K562 (cell line): ENCODE data around the gene FOXR1. TPM values are rescaled to one million over a fixed set of nuclear protein-coding genes. Genes with fewer than 3 reads are reported as not detected.

Source experiments
- ARID2 ChIP-seq: fragments of 450-650 bp; IDR thresholded peaks from 2 replicates; pipeline ENCODE4 v1.6.1; 2017; ENCODE audit warnings: antibody characterized with exemption, mild to moderate bottlenecking
- ARID4B ChIP-seq: sonication (generic); formaldehyde crosslinking; IDR thresholded peaks from 2 replicates; pipeline ENCODE4 v1.8.0; 2022; ENCODE audit warnings: mild to moderate bottlenecking, missing genetic modification reagents
- BRD9 ChIP-seq: fragments of 450-650 bp; IDR thresholded peaks from 2 replicates; pipeline ENCODE4 v1.6.1; 2018; ENCODE audit warnings: low read depth; ENCODE audit not compliant: partially characterized antibody
- CEBPG ChIP-seq, 3 experiments: fragments of 200-800 bp in 1 of 3; sonication (Bioruptor generic) in 1 of 3; sonication (generic) in 1 of 3; formaldehyde crosslinking in 1 of 3; IDR thresholded peaks in 2 of 3; conservative IDR thresholded peaks in 1 of 3; 2 replicates each; pipeline versions ENCODE4 v1.6.1 to v1.8.0; 2016 to 2022; ENCODE audit warnings: missing compliant biosample characterization in 2 of 3, missing genetic modification characterization in 2 of 3, mild to moderate bottlenecking in 1 of 3, missing genetic modification reagents in 1 of 3
- CREB3 ChIP-seq: fragments of 450-650 bp; conservative IDR thresholded peaks from 2 replicates; pipeline ENCODE4 v1.6.1; 2016; ENCODE audit warnings: missing genetic modification characterization, low read depth, mild to moderate bottlenecking, missing compliant biosample characterization, moderate library complexity
- E2F6 ChIP-seq, 2 experiments: IDR thresholded peaks; 2 replicates each; pipeline ENCODE4 v1.6.1; 2011; ENCODE audit warnings: borderline replicate concordance in 1 of 2, control low read depth in 1 of 2, low read depth in 1 of 2, low read length in 1 of 2, mild to moderate bottlenecking in 1 of 2, mixed read lengths in 1 of 2, moderate library complexity in 1 of 2; ENCODE audit not compliant: insufficient read depth in 1 of 2, insufficient read length in 1 of 2, poor library complexity in 1 of 2, severe bottlenecking in 1 of 2; ENCODE audit errors: extremely low read depth in 1 of 2
- HIVEP1 ChIP-seq: fragments of 250-450 bp; sonication (Bioruptor Pico); IDR thresholded peaks from 2 replicates; pipeline ENCODE4 v1.4.0; 2020; ENCODE audit warnings: mild to moderate bottlenecking
- HNRNPH1 ChIP-seq: fragments of 200-400 bp; formaldehyde crosslinking; optimal IDR thresholded peaks from 2 replicates; pipeline ENCODE3; 2017; ENCODE audit warnings: low read depth, mild to moderate bottlenecking, low read length, moderate library complexity
- MECOM ChIP-seq: fragments of 250-450 bp; sonication (Bioruptor Pico); IDR thresholded peaks from 2 replicates; pipeline ENCODE4 v1.8.0; 2022; ENCODE audit warnings: inconsistent platforms
- NR2C1 ChIP-seq, 2 experiments: fragments of 450-650 bp; IDR thresholded peaks; 2 replicates each; pipeline ENCODE4 v1.6.1; 2017; ENCODE audit warnings: mild to moderate bottlenecking in 2 of 2, antibody characterized with exemption in 1 of 2, inconsistent platforms in 1 of 2, missing compliant biosample characterization in 1 of 2, missing genetic modification characterization in 1 of 2
- NR3C1 ChIP-seq: sonication (generic); formaldehyde crosslinking; IDR thresholded peaks from 2 replicates; pipeline ENCODE4 v1.8.1; 2022; ENCODE audit warnings: missing genetic modification reagents
- TAF9B ChIP-seq: fragments of 450-650 bp; IDR thresholded peaks from 2 replicates; pipeline ENCODE4 v1.6.1; 2018; ENCODE audit warnings: mild to moderate bottlenecking; ENCODE audit not compliant: partially characterized antibody
- ZBTB49 ChIP-seq: sonication (generic); formaldehyde crosslinking; IDR thresholded peaks from 2 replicates; pipeline ENCODE4 v1.8.0; 2022; ENCODE audit warnings: missing genetic modification reagents, mild to moderate bottlenecking, borderline replicate concordance
- ZBTB7A ChIP-seq: IDR thresholded peaks from 2 replicates; pipeline ENCODE4 v1.6.1; 2011; ENCODE audit warnings: low read depth, mild to moderate bottlenecking, low read length, moderate library complexity, borderline replicate concordance; ENCODE audit not compliant: control insufficient read depth
- ZNF165 ChIP-seq: fragments of 250-450 bp; sonication (Bioruptor Pico); IDR thresholded peaks from 2 replicates; pipeline ENCODE4 v1.4.0; 2020; ENCODE audit warnings: borderline replicate concordance
- ZNF695 ChIP-seq: fragments of 450-650 bp; formaldehyde crosslinking; IDR thresholded peaks from 2 replicates; pipeline ENCODE4 v1.4.0; 2020; ENCODE audit warnings: mild to moderate bottlenecking, moderate library complexity
- ZSCAN29 ChIP-seq: fragments of 450-650 bp; IDR thresholded peaks from 2 replicates; pipeline ENCODE4 v1.6.1; 2017
- polyA plus RNA-seq, 8 experiments: library from polyadenylated mRNA; depleted of rRNA in 4 of 8; stranded (reverse) in 5 of 8; unstranded in 3 of 8; fragments of >200 nt; fragmentation: Nextera tagmentation in 2 of 8; fragmentation: Illumina TruSeq in 1 of 8; extraction: Ambion mirVana in 2 of 8; extraction: Trizol in 1 of 8; gene quantifications; 2 replicates each; pipeline versions ENCODE4 v1.2.1 to v1.2.3, GENCODE V29; 2011 to 2014; ENCODE audit warnings: inconsistent platforms in 1 of 8, missing spikeins in 1 of 8
- total RNA-seq, 7 experiments: library from RNA; depleted of rRNA in 6 of 7; stranded (reverse); fragments of >200 nt in 6 of 7; fragmentation: Illumina TruSeq in 2 of 7; extraction: Trizol in 2 of 7; gene quantifications; 2 replicates each; pipeline versions ENCODE4 v1.2.1 to v1.2.3, GENCODE V29; 2011 to 2021; ENCODE audit warnings: low replicate concordance in 1 of 7

Gene FOXR1
- total and polyA plus RNA-seq, 9 of the 15 experiments (the other 6 are each of a cell fraction or from before 2014, with no cell fraction given) = not detected

- TF ChIP-seq CEBPG (CRISPR knock-in tag; IDR thresholded peaks at IDR 0.05) (no peak), CEBPG (tag; conservative IDR thresholded peaks at IDR 0.05 in 1 of 2, IDR thresholded peaks at IDR 0.05 in 1 of 2) (no peak), BRD9 (no peak), ZBTB7A (no peak), ZBTB49 (CRISPR knock-in tag) (peak; percentile 65; the same call in 1 of the 2 replicates), MECOM (CRISPR knock-in tag) (no peak), HNRNPH1 (no peak), NR3C1 (no peak), TAF9B (peak; percentile 88), CREB3 (tag) (no peak), ARID4B (peak; percentile 90), ARID2 (no peak), ZNF695 (CRISPR knock-in tag) (no peak), NR2C1 (IDR thresholded peaks at IDR 0.05) (peak; percentile 100), NR2C1 (tag; IDR thresholded peaks at IDR 0.05) (peak; percentile 100), E2F6 (IDR thresholded peaks at IDR 0.05; ENCODE audit: borderline replicate concordance in 1 of 2, extremely low read depth in 1 of 2, insufficient read depth in 1 of 2, insufficient read length in 1 of 2, low read depth in 1 of 2, low read length in 1 of 2, poor library complexity in 1 of 2, severe bottlenecking in 1 of 2) (no peak), ZNF165 (no peak), HIVEP1 (CRISPR knock-in tag) (no peak), ZSCAN29 (no peak)
These were observed 46.7 kb downstream of the FOXR1 start, which contains the start of the genes RPS25 and TRAPPC4 (continued) for GRCh38 chr11:119018074-119018938.
